Large intestine (tissue), 3 donors: ENCODE measurements around the gene MYD88. TPM values are rescaled to one million over a fixed set of nuclear protein-coding genes. Genes with fewer than 3 reads are reported as not detected.

Source experiments
- DNase-seq, 2 donors: peaks; one replicate each; pipeline versions ENCODE4 v3.0.0 to v3.0.0-alpha.2; 2013
- H3K27ac ChIP-seq: one replicate; pipeline ENCODE4 v1.5.1; 2013; ENCODE audit warnings: low read length
- H3K27me3 ChIP-seq: 2 replicates; pipeline ENCODE4 v1.6.1; 2013; ENCODE audit warnings: low read length; ENCODE audit not compliant: control insufficient read depth, insufficient read depth
- H3K36me3 ChIP-seq: 2 replicates; pipeline ENCODE4 v1.6.1; 2013; ENCODE audit warnings: low read length; ENCODE audit not compliant: control insufficient read depth, insufficient read depth
- H3K4me1 ChIP-seq: one replicate; pipeline ENCODE4 v1.6.1; 2013; ENCODE audit warnings: low read length; ENCODE audit not compliant: control insufficient read depth, insufficient read depth
- H3K4me3 ChIP-seq: one replicate; pipeline ENCODE4 v1.5.1; 2013; ENCODE audit warnings: low read length
- H3K9me3 ChIP-seq: one replicate; pipeline ENCODE4 v1.6.1; 2013; ENCODE audit warnings: mild to moderate bottlenecking, low read depth, low read length, moderate library complexity; ENCODE audit not compliant: control insufficient read depth
- WGBS: methylation state at CpG from one replicate; pipeline ENCODE4 v1.1.5; 2013; ENCODE audit warnings: low lambda C conversion rate; ENCODE audit not compliant: insufficient coverage; 5-methylcytosine and 5-hydroxymethylcytosine counted together
- polyA plus RNA-seq: library from polyadenylated mRNA; unstranded; fragments of 120-200 nt; gene quantifications from one replicate; pipeline ENCODE4 v1.2.1, GENCODE V29; 2013

The MYD88 gene
- polyA plus RNA-seq, 1 donor = 31.0 TPM

DNA sequence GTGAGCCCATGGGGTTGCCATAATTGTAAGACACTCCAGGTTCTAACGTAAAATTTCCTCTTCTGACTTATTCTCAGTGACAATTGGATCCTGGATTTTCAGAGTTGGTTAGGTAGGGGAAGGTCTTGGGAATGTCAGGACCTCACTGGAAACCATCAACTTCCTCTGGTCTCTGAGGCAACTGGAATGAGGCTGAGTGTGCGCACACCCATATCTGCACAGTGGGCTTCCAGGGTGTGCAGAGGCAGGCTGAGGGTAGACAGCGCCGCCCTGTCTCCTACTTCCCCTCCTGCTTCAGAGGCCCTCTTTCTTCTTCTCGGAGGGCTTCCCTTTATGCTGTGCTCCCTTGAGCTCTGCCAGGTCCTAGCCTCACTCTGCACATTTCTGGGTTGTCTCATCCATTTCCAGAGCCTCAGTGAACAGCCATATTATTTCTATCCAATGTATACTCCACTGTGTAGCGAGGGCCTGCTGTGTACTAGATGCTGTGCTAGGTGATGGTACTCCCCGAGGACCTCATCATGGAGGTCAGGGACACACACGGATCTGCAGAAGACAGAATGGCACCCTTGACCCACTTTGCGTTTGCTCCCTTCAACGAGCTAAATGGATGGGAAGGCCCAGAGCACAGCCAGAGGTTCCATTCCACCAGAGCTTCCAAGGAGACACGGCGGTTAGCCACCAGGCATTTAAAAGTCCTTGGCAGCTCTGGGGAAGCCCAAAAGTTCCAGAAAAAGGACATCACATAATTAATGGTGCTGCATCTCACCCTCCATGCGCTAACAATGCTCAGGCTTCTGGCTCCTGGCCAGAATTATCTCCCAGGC is 19.8 kb upstream of the MYD88 start:
- Histone ChIP-seq H3K4me3 (no peak overlapping the region), H3K4me1 (no peaks in the 10 kb centered on the region), H3K27ac (no peak overlapping the region), H3K9me3 (no peaks in the 10 kb centered on the region), H3K36me3 (peaks cover 45% of the 10 kb centered on the region), H3K27me3 (no peaks in the 10 kb centered on the region)
- WGBS = no CpG with 5 or more reads among the region's 13 CpGs
- no peak for DNase-seq

DNA sequence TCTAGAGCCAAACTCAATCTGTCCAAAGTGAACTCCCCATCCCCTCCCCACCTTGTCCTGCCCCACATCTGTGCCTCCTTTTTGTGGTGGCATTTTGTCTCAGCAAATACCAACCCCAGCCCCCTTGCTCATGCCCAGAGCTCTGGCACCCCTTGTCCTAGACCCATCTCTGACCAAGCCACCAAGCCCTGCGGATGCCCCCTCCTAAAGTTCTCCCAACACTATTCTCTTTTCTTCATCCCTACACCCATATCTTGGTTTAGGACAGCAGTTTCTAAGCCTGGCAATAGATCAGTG is 19.3 kb upstream of the MYD88 start:
- no peaks in the 10 kb centered on the region for H3K27me3 ChIP-seq
- WGBS = no CpG with 5 or more reads among the region's 1 CpG
- peaks cover 47% of the 10 kb centered on the region for H3K36me3 ChIP-seq
- no peak overlapping the region for H3K4me3 ChIP-seq
- no peaks in the 10 kb centered on the region for H3K9me3 ChIP-seq
- no peak overlapping the region for H3K27ac ChIP-seq
- DNase-seq = no peak
- H3K4me1 ChIP-seq = peaks cover 1% of the 10 kb centered on the region

DNA sequence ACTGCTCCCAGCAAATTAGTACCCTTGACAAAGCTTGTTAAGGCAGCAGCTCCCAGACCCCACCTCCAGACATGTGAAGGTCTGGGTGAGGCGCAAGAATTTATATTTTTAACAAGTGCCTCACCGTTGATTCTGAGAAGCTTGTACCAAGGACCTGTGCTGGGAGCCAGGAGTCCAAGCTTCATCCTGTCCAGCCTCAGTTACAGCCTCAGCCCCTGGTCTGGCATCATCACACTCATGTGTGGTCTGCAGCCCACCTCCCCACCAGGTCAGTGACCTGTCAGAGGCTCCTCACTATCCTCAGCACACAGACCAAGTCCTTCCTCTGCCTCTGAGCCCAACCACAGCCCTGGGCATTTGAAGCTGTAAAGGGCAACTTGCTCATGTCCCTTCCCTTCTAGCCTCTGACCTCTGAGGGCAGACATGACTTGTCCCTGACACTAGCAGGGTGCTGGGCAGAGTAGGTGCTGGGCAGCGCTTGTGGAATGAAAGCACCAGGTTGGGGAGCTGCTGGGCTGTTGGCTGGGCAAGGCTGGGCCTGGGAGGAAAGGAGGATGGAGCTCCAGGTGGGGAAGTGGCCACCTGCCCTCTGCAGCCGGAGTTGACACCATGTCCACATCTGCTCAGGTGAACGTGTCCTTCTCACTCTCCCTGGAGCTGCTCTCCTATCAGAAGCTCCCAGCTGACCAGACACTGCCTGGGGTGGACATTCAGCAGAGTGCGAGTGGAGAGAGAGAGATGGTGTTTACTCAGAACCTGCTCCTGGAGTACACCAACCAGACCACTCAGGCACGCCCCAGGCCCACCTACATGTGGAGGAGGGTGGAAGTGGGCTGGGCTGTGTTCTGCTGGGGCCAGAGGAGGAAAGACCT is 18.4 kb upstream of the MYD88 start:
- H3K27me3 ChIP-seq = no peaks in the 10 kb centered on the region
- peaks cover 54% of the 10 kb centered on the region for H3K36me3 ChIP-seq
- no peak for DNase-seq
- no CpG with 5 or more reads among the region's 7 CpGs for WGBS
- H3K4me3 ChIP-seq = no peak overlapping the region
- H3K27ac ChIP-seq = no peak overlapping the region
- H3K4me1 ChIP-seq = peaks cover 7% of the 10 kb centered on the region
- no peaks in the 10 kb centered on the region for H3K9me3 ChIP-seq

DNA sequence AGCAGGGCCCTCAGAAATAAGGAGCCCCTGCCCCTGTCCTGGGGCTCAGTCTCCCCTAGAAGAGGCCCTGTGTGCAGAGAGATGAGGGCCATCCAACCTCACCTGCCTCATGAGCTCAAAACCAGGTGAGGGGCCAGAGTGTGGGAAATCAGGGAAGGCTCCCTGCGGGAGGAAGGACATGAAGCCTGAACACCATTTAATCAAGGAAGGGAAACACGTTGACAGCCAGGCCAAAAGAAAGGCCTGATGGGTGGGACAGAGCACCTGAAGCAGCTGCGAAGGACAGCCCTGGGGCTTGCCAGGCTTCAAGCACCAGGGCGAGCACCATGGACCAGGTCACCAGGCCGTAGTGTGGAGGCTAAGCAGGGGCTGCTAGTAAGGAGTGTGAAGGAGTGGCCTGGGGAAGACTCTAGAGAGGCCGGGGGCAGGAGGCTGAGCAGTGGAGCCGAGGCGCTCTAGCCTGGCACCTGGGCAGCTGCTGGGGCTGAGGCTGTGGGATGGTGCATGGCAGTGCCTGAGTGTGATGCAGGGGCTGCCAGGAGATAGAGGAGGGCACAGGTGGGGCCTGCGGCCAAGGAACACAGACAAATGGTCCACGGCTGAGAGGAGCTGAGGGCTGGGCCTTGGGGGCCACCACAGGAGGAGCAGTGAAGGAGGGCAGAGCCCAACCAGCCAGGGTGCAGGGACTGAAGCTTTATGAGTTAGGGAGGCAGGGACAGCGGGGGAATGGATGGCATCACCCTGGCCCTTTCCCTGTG is 17.6 kb upstream of the MYD88 start:
- Histone ChIP-seq H3K4me3 (no peak overlapping the region), H3K27ac (no peak overlapping the region), H3K4me1 (peaks cover 12% of the 10 kb centered on the region), H3K27me3 (no peaks in the 10 kb centered on the region), H3K36me3 (peaks cover 60% of the 10 kb centered on the region), H3K9me3 (no peaks in the 10 kb centered on the region)
- no peak for DNase-seq
- no CpG with 5 or more reads among the region's 11 CpGs for WGBS

DNA sequence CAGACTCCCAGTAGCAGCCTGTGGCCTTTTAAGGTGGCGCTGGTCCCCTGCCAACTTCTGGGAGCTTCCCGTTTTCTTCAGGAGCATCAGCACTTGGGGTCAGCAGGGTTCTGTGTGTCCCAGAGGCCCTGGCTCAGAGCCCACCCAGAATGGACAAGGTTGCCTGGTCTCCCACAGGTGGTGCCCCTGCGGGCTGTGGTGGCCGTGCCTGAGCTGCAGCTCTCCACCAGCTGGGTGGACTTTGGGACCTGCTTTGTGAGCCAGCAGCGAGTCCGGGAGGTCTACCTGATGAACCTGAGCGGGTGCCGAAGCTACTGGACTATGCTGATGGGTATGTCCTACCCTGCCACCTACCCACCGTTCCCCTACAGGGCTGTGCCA is 17.0 kb upstream of the MYD88 start:
- Histone ChIP-seq H3K27me3 (no peaks in the 10 kb centered on the region), H3K27ac (no peak overlapping the region), H3K9me3 (no peaks in the 10 kb centered on the region), H3K36me3 (peaks cover 66% of the 10 kb centered on the region), H3K4me1 (peaks cover 18% of the 10 kb centered on the region), H3K4me3 (no peak overlapping the region)
- DNase-seq = no peak
- WGBS = no CpG with 5 or more reads among the region's 9 CpGs

DNA sequence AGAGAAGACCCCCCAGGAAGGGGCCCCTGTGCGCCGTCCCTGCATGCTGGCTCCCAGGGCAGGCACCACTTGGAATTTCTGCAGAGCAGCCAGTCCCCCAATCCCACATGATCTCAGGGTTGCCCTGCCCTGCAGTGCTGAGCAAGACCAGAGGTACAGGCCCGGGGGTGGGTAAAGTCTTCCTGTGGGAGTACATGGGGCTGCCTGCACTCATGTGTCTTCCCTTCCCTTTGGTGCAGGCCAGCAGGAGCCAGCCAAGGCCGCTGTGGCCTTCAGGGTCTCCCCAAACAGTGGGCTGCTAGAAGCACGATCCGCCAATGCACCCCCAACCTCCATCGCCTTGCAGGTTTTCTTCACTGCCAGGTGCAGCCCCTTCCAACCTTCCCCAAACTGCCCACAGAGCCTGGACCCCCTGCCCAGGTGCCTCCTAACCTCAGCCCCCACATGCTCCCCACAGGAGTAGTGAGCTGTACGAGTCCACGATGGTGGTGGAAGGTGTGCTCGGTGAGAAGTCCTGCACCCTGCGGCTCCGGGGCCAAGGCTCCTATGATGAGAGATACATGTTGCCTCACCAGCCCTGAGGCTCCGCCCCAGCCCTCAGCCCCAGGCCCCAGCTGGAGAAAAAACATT is 16.5 kb upstream of the MYD88 start:
- Histone ChIP-seq H3K27me3 (no peaks in the 10 kb centered on the region), H3K4me1 (peaks cover 21% of the 10 kb centered on the region), H3K9me3 (no peaks in the 10 kb centered on the region), H3K27ac (no peak overlapping the region), H3K36me3 (peaks cover 71% of the 10 kb centered on the region), H3K4me3 (no peak overlapping the region)
- DNase-seq = no peak
- WGBS = no CpG with 5 or more reads among the region's 13 CpGs

DNA sequence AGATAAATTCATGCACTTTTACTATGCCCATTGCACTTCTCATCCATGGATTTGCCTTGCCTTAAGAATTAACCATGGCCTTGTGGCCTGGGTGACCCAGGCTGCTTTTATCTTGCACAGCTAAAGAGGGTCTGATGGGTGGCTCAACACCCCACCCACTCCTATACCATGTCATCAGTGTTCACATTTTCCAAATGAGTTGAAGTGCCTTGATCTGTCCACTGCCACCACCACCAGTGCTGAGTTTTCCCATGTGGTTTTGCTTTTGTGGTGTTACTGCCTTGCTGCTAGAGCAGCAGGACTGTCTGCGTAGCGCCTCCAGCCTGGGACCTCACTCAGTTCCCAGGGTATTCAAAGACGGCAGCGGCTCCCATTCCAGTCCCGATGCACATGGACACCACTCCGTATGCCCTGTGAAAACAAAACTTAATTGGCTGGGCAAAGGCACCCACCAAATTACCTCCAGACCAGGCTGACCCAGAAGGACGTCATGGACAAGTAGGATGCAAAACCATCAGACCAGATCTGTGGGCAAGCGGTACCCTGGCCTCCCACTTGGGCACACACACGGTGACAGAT is 15.7 kb upstream of the MYD88 start:
- no peak for DNase-seq
- no peak overlapping the region for H3K4me3 ChIP-seq
- H3K4me1 ChIP-seq = peaks cover 29% of the 10 kb centered on the region
- no peaks in the 10 kb centered on the region for H3K27me3 ChIP-seq
- WGBS = no CpG with 5 or more reads among the region's 9 CpGs
- peaks cover 79% of the 10 kb centered on the region for H3K36me3 ChIP-seq
- no peak overlapping the region for H3K27ac ChIP-seq
- no peaks in the 10 kb centered on the region for H3K9me3 ChIP-seq

DNA sequence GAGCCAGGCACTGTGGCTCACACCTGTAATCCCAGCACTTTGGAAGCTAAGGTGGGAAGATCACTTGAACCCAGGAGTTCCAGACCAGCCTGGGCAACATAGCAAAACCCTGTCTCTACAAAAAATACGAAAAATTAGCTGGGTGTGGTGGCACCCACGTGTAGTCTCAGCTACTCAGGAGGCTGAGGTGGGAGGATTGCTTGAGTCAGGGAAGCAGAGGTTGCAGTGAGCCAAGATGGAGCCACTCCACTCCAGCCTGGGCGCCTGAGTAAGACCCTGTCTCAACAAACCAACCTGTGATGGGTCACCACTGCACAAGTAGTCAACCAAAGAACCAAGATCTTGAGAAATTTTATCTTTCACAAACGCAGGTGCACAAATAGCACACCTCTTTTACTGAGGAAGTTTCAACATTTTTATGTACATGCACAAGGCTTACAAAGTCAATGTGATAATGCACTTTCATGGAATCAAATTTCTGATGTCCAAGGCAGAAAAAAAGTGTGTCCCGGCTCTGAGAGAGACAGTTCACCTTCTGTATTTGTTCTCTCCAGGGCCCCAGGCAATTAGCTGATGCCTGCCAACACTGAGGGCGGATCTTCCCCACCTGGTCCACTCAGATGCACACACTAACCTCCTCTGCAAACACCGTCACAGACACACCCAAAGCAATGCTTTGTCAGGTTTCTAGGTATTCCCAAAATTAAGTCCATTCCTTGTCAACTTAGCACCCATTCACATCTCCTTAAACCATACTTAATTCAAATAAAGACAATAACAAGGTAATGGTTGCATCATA is 13.9 kb upstream of the MYD88 start:
- Histone ChIP-seq H3K36me3 (peaks cover 89% of the 10 kb centered on the region), H3K27me3 (no peaks in the 10 kb centered on the region), H3K27ac (peak overlapping the region; percentile 79), H3K4me1 (peaks cover 43% of the 10 kb centered on the region), H3K4me3 (no peak overlapping the region), H3K9me3 (no peaks in the 10 kb centered on the region)
- no peak for DNase-seq
- no CpG with 5 or more reads among the region's 7 CpGs for WGBS

DNA sequence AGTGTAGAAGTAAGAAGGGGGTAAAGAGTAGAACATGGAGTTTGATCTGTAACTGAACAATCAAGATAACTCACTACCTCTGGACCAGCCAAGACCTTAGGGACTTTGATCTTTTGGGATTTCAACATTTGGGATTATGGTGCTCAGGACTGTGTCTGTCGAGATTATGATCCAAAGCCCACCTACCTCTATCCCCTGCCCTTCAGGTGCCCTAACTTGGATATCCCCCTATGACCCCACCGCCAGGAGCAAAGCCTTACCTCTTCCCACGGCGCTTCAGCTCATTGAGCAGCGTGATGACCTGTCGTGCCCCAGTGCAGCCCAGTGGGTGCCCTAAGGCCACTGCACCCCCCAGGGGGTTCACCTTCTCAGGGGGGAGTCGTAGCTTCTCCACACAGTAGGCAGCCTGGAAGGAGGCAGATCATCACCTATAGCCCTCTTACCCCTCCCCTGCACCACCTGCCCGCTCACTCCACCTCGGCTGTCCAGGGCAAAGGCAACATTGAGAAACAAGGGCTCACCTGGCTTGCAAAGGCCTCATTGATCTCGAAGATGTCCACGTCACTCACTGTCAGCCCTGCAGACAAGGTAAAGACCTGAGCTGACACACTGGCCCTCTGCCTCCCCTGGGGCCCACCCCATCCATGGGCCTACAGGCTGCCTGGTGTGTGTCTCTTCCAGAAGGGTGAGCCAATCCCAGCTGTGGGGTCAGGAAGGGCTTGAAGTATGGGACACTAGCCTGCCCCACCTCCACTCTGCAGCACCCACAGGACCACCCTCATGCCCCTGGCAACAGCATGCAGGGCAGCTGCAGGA is 12.9 kb upstream of the MYD88 start:
- no peaks in the 10 kb centered on the region for H3K9me3 ChIP-seq
- DNase-seq = peak; percentile 79 to 84
- H3K4me1 ChIP-seq = peaks cover 53% of the 10 kb centered on the region
- H3K36me3 ChIP-seq = peaks cover 83% of the 10 kb centered on the region
- H3K4me3 ChIP-seq = no peak overlapping the region
- H3K27me3 ChIP-seq = no peaks in the 10 kb centered on the region
- H3K27ac ChIP-seq = peak overlapping the region; percentile 79
- WGBS = no CpG with 5 or more reads among the region's 11 CpGs
